ENCODE data around the gene SNTN. TPM values are rescaled to one million over a fixed set of nuclear protein-coding genes. Genes with fewer than 3 reads are reported as not detected.
A peak's percentile ranks its signal among the peaks of the same experiment; 100 is the strongest.

The SNTN gene
- total RNA-seq (2014; rRNA removed; shearing (Covaris generic)) = not detected in 2 replicates

- Histone ChIP-seq H3K4me1 (replicated peaks) (peaks cover 33% of the 10 kb centered on the region), H3K27ac (no peak within 1 kb of the TSS), H3K9me3 (replicated peaks) (no peaks in the 10 kb centered on the region; the same call in 1 of the 2 replicates), H3K4me3 (no peak within 1 kb of the TSS), H3K36me3 (no peaks in the 10 kb centered on the region), H3K27me3 (replicated peaks) (no peaks in the 10 kb centered on the region)
- no peak for DNase-seq (ENCODE audit: low read depth in 1 of 2, low spot score in 2 of 2)
Observed at GRCh38 chr3:63652066-63652725, at the start of gene SNTN. Gene SNTN, plus strand, starts transcription at chr3:63652675. Its CDS starts 13 bp downstream, at chr3:63652688.

GRCh38 chr3:63607716-63608115 lies 44.8 kb upstream of the SNTN start:
- no peaks in the 10 kb centered on the region for H3K4me1 ChIP-seq (replicated peaks)
- H3K27me3 ChIP-seq (replicated peaks) = no peaks in the 10 kb centered on the region
- H3K9me3 ChIP-seq (replicated peaks) = no peaks in the 10 kb centered on the region
- H3K36me3 ChIP-seq = no peaks in the 10 kb centered on the region
- H3K4me3 ChIP-seq = no peak overlapping the region
- no peak overlapping the region for H3K27ac ChIP-seq
- DNase-seq (ENCODE audit: low read depth in 1 of 2, low spot score in 2 of 2) = no peak

GRCh38 chr3:63609408-63609807 lies 43.1 kb upstream of the SNTN start:
- Histone ChIP-seq H3K4me3 (no peak overlapping the region), H3K9me3 (replicated peaks) (no peaks in the 10 kb centered on the region), H3K36me3 (no peaks in the 10 kb centered on the region), H3K27me3 (replicated peaks) (no peaks in the 10 kb centered on the region), H3K27ac (no peak overlapping the region), H3K4me1 (replicated peaks) (peaks cover 10% of the 10 kb centered on the region)
- no peak for DNase-seq (ENCODE audit: low read depth in 1 of 2, low spot score in 2 of 2)

- DNase-seq (ENCODE audit: low read depth in 1 of 2, low spot score in 2 of 2) = no peak
- Histone ChIP-seq H3K36me3 (no peaks in the 10 kb centered on the region), H3K27ac (no peak overlapping the region), H3K27me3 (replicated peaks) (no peaks in the 10 kb centered on the region), H3K9me3 (replicated peaks) (no peaks in the 10 kb centered on the region), H3K4me1 (replicated peaks) (peaks cover 10% of the 10 kb centered on the region), H3K4me3 (no peak overlapping the region)
Observed at GRCh38 chr3:63609834-63610233, 42.6 kb upstream of the SNTN start.

- Histone ChIP-seq H3K4me1 (replicated peaks) (peaks cover 10% of the 10 kb centered on the region), H3K36me3 (no peaks in the 10 kb centered on the region), H3K4me3 (no peak overlapping the region), H3K27ac (no peak overlapping the region), H3K27me3 (replicated peaks) (no peaks in the 10 kb centered on the region), H3K9me3 (replicated peaks) (no peaks in the 10 kb centered on the region)
- DNase-seq (ENCODE audit: low read depth in 1 of 2, low spot score in 2 of 2) = no peak
Observed at GRCh38 chr3:63611382-63611781, 41.1 kb upstream of the SNTN start.

GRCh38 chr3:63613561-63613960 lies 38.9 kb upstream of the SNTN start:
- H3K36me3 ChIP-seq = no peaks in the 10 kb centered on the region
- H3K4me3 ChIP-seq = no peak overlapping the region
- no peaks in the 10 kb centered on the region for H3K9me3 ChIP-seq (replicated peaks)
- no peaks in the 10 kb centered on the region for H3K27me3 ChIP-seq (replicated peaks)
- peaks cover 10% of the 10 kb centered on the region for H3K4me1 ChIP-seq (replicated peaks)
- DNase-seq (ENCODE audit: low read depth in 1 of 2, low spot score in 2 of 2) = peak in 1 of 2 experiments; percentile 28
- peak overlapping the region; percentile 29; the same call in 1 of the 2 replicates for H3K27ac ChIP-seq

GRCh38 chr3:63617391-63617790 lies 35.1 kb upstream of the SNTN start:
- no peaks in the 10 kb centered on the region for H3K36me3 ChIP-seq
- no peaks in the 10 kb centered on the region for H3K9me3 ChIP-seq (replicated peaks)
- H3K4me3 ChIP-seq = no peak overlapping the region
- DNase-seq (ENCODE audit: low read depth in 1 of 2, low spot score in 2 of 2) = no peak
- no peak overlapping the region for H3K27ac ChIP-seq
- no peaks in the 10 kb centered on the region for H3K27me3 ChIP-seq (replicated peaks)
- H3K4me1 ChIP-seq (replicated peaks) = peaks cover 10% of the 10 kb centered on the region

- Histone ChIP-seq H3K27me3 (replicated peaks) (no peaks in the 10 kb centered on the region), H3K27ac (peak overlapping the region; percentile 32), H3K4me3 (no peak overlapping the region), H3K36me3 (no peaks in the 10 kb centered on the region), H3K4me1 (replicated peaks) (peaks cover 21% of the 10 kb centered on the region), H3K9me3 (replicated peaks) (no peaks in the 10 kb centered on the region)
- peak; percentile 59 to 77 for DNase-seq (ENCODE audit: low read depth in 1 of 2, low spot score in 2 of 2)
Observed at GRCh38 chr3:63624941-63625560, 27.4 kb upstream of the SNTN start.

- no peak for DNase-seq (ENCODE audit: low read depth in 1 of 2, low spot score in 2 of 2)
- peaks cover under 1% of the 10 kb centered on the region for H3K4me1 ChIP-seq (replicated peaks)
- H3K27me3 ChIP-seq (replicated peaks) = no peaks in the 10 kb centered on the region
- H3K4me3 ChIP-seq = no peak overlapping the region
- H3K27ac ChIP-seq = no peak overlapping the region
- H3K9me3 ChIP-seq (replicated peaks) = no peaks in the 10 kb centered on the region
- H3K36me3 ChIP-seq = no peaks in the 10 kb centered on the region
Observed at GRCh38 chr3:63631670-63632069, 20.8 kb upstream of the SNTN start.

GRCh38 chr3:63635186-63635585 lies 17.3 kb upstream of the SNTN start:
- no peak for DNase-seq (ENCODE audit: low read depth in 1 of 2, low spot score in 2 of 2)
- no peak overlapping the region for H3K4me3 ChIP-seq
- H3K36me3 ChIP-seq = no peaks in the 10 kb centered on the region
- no peaks in the 10 kb centered on the region for H3K9me3 ChIP-seq (replicated peaks)
- no peaks in the 10 kb centered on the region for H3K4me1 ChIP-seq (replicated peaks)
- H3K27ac ChIP-seq = no peak overlapping the region
- H3K27me3 ChIP-seq (replicated peaks) = no peaks in the 10 kb centered on the region

GRCh38 chr3:63639806-63640205 lies 12.7 kb upstream of the SNTN start:
- DNase-seq (ENCODE audit: low read depth in 1 of 2, low spot score in 2 of 2) = no peak
- H3K4me1 ChIP-seq (replicated peaks) = no peaks in the 10 kb centered on the region
- H3K27me3 ChIP-seq (replicated peaks) = no peaks in the 10 kb centered on the region
- no peaks in the 10 kb centered on the region for H3K36me3 ChIP-seq
- no peak overlapping the region for H3K4me3 ChIP-seq
- H3K27ac ChIP-seq = no peak overlapping the region
- no peaks in the 10 kb centered on the region for H3K9me3 ChIP-seq (replicated peaks)

- DNase-seq (ENCODE audit: low read depth in 1 of 2, low spot score in 2 of 2) = no peak
- Histone ChIP-seq H3K36me3 (no peaks in the 10 kb centered on the region), H3K27ac (no peak overlapping the region), H3K4me1 (replicated peaks) (no peaks in the 10 kb centered on the region), H3K9me3 (replicated peaks) (no peaks in the 10 kb centered on the region), H3K27me3 (replicated peaks) (no peaks in the 10 kb centered on the region), H3K4me3 (no peak overlapping the region)
Observed at GRCh38 chr3:63642488-63642887, 10.0 kb upstream of the SNTN start.

- Histone ChIP-seq H3K4me1 (replicated peaks) (no peaks in the 10 kb centered on the region), H3K9me3 (replicated peaks) (no peaks in the 10 kb centered on the region), H3K36me3 (no peaks in the 10 kb centered on the region), H3K27me3 (replicated peaks) (no peaks in the 10 kb centered on the region), H3K4me3 (no peak overlapping the region), H3K27ac (no peak overlapping the region)
- no peak for DNase-seq (ENCODE audit: low read depth in 1 of 2, low spot score in 2 of 2)
Observed at GRCh38 chr3:63644212-63644797, 8.2 kb upstream of the SNTN start.

Measured in SJSA1 (cell line).